AG04450 (cell line): ENCODE data around the gene ABL2. TPM values are rescaled to one million over a fixed set of nuclear protein-coding genes. Genes with fewer than 3 reads are reported as not detected.

ENCODE experiments used
- CTCF ChIA-PET: fragments of 300-600, 350-600 bp; formaldehyde crosslinking; extraction: SDS; loops from one replicate; lab custom pipeline; 2022; ENCODE audit warnings: antibody characterized with exemption, inconsistent platforms; lab: Charles Lee
- POLR2A ChIA-PET: fragments of 350-600 bp; formaldehyde crosslinking; extraction: SDS; loops from one replicate; lab custom pipeline; 2021; ENCODE audit warnings: antibody characterized with exemption, inconsistent platforms; lab: Yijun Ruan, JAX
- DNase-seq: peaks from one replicate; pipeline ENCODE4 v3.0.0-alpha.2; 2011; ENCODE audit warnings: low read depth, low spot score
- H3K27ac ChIP-seq: one replicate; pipeline ENCODE4 v1.5.1; 2012; ENCODE audit warnings: low read depth, low read length, control low read depth
- H3K27me3 ChIP-seq: one replicate; pipeline ENCODE4 v1.6.0; 2012; ENCODE audit warnings: low read length; ENCODE audit not compliant: control insufficient read depth, insufficient read depth
- H3K4me3 ChIP-seq: 2 replicates; pipeline ENCODE4 v1.5.1; 2011; ENCODE audit warnings: mild to moderate bottlenecking, low read depth, low read length, control low read depth
- H3K9me3 ChIP-seq: 2 replicates; pipeline ENCODE4 v1.5.1; 2012; ENCODE audit warnings: low read length; ENCODE audit not compliant: control insufficient read depth, insufficient read depth
- polyA plus RNA-seq: library from polyadenylated mRNA; depleted of rRNA; stranded (reverse); fragments of >200 nt; gene quantifications from 2 replicates; pipeline ENCODE4 v1.2.3, GENCODE V29; 2011
- TF ChIP-seq, protein P1 (sequence below): IDR thresholded peaks from 2 replicates; pipeline ENCODE4 v1.5.1; 2011; ENCODE audit warnings: low read depth, low read length, control low read depth, inconsistent platforms

The ABL2 gene
- polyA plus RNA-seq, 1 experiment: 13.9 TPM

DNA sequence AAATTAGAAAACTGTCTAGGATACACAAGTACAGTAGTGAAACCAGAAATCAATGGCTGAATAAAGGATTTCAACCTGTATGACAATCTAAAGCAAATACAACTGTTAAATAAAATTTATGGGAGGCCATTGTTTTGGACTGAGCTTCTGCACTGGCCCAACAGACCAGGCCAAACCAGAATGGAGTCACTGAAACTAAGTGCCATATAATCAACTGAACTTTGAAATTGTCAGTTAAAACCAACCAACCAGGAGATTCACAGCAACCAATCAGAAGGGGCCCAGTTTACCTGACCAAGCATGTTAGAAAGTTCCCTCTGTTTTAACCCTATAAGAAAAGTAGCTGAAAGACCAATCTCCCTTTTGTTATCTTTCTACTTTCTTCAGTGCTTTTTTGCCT lies 33.6 kb upstream of the ABL2 start:
- Histone ChIP-seq H3K9me3 (no peaks in the 10 kb centered on the region), H3K27ac (no peak overlapping the region), H3K27me3 (peaks cover 3% of the 10 kb centered on the region), H3K4me3 (no peak overlapping the region)
- ChIA-PET CTCF (interaction anchor here (1.1 to 2.5 kb wide), 2 partner anchors 12 to 107 kb away, joined by 3 to 8 read pairs; no protein-coding TSS in a partner anchor), POLR2A (no interaction called here)
- TF ChIP-seq, protein P1, sequence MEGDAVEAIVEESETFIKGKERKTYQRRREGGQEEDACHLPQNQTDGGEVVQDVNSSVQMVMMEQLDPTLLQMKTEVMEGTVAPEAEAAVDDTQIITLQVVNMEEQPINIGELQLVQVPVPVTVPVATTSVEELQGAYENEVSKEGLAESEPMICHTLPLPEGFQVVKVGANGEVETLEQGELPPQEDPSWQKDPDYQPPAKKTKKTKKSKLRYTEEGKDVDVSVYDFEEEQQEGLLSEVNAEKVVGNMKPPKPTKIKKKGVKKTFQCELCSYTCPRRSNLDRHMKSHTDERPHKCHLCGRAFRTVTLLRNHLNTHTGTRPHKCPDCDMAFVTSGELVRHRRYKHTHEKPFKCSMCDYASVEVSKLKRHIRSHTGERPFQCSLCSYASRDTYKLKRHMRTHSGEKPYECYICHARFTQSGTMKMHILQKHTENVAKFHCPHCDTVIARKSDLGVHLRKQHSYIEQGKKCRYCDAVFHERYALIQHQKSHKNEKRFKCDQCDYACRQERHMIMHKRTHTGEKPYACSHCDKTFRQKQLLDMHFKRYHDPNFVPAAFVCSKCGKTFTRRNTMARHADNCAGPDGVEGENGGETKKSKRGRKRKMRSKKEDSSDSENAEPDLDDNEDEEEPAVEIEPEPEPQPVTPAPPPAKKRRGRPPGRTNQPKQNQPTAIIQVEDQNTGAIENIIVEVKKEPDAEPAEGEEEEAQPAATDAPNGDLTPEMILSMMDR: no peak
- DNase-seq: no peak

DNA sequence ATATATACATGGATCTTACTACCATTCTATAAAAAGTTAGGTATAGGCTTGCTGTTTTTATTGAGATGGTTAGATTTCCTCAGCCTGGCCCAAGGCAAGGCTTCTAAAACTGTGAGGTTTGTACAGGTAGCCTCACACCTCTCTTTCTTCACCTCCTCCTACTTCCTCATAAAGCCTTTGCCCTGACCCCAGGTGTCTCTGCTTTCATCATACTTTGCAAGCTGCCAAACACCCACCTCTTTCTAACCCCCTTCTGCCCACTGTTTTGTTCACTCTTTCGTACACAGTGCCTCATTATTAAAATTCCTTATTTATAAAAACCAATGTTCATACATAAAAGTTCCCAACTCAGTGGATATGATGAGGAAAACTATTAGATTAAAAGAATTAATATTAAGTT lies 32.7 kb upstream of the ABL2 start:
- no peak overlapping the region for H3K27ac ChIP-seq
- TF ChIP-seq, protein P1: no peak
- no peak overlapping the region for H3K4me3 ChIP-seq
- CTCF ChIA-PET: interaction anchor here (2.5 kb wide), 1 partner anchor 11 kb away, joined by 8 read pairs; no protein-coding TSS in a partner anchor
- POLR2A ChIA-PET: no interaction called here
- H3K9me3 ChIP-seq: no peaks in the 10 kb centered on the region
- DNase-seq: no peak
- H3K27me3 ChIP-seq: peaks cover 3% of the 10 kb centered on the region

DNA sequence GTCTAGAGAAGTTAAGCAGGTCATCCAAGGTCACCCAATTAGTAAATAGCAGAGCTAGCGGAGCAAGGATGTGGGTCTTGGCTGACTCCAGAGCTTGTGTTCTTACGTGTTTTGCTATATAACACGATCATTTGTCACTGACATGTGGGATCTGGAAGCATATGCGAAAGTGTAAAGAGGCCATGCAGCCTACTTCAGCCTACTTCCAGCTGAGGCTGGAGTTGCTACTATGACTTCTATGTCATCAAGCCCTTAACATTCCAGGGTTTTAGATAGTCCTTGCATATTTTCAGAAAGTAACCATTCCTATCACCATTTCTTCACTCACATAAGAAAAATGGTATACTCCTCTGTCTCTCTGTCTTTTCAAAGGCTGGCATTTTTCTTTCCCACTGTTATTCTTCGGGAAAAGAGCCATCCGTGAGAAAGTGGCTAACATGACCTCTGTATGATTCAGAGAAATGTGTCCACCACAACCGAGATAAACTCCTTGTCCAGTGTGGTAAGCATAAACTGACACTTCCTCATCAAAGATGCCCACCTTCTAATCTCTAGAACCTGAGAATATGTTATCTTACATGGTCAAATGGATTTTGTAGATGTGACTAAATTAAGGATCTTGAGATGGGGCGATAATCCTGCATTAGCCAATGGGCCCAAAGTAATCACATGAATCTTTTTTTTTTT lies 24.0 kb upstream of the ABL2 start:
- peaks cover 3% of the 10 kb centered on the region for H3K27me3 ChIP-seq
- DNase-seq: no peak
- POLR2A ChIA-PET: interaction anchor here (0.6 kb wide), 1 partner anchor 20 kb away, joined by 3 read pairs; no protein-coding TSS in a partner anchor
- H3K9me3 ChIP-seq: no peaks in the 10 kb centered on the region
- H3K4me3 ChIP-seq: no peak overlapping the region
- TF ChIP-seq, protein P1: no peak
- CTCF ChIA-PET: interaction anchor here (0.5 to 4.5 kb wide), 4 partner anchors 23 to 346 kb away, joined by 3 to 123 read pairs (median 6); partner anchors contain the start of gene AXDND1
- no peak overlapping the region for H3K27ac ChIP-seq

DNA sequence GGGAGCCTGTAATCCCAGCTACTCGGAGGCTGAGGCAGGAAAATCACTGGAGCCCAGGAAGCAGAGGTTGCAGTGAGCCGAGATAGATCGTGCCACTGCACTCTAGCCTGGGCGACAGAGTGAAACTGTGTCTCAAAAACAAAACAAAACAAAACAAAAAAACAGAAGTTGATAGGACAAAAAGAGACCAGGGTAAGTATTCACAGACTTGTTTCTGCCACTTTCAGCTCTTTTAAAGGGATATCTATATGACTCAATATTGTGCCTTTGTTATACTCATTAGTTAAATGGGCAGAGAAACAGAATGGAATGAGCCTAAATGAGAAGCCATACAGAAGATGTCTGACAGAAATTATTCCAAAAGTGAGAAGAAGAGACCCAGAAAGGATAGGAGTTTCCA lies 23.1 kb upstream of the ABL2 start:
- TF ChIP-seq, protein P1: no peak
- Histone ChIP-seq H3K27ac (no peak overlapping the region), H3K4me3 (no peak overlapping the region), H3K27me3 (no peaks in the 10 kb centered on the region), H3K9me3 (no peaks in the 10 kb centered on the region)
- no peak for DNase-seq
- POLR2A ChIA-PET: no interaction called here
- CTCF ChIA-PET: interaction anchor here (0.7 to 4.5 kb wide), 9 partner anchors 31 to 347 kb away, joined by 5 to 123 read pairs (median 8); partner anchors contain the start of genes AXDND1 and SOAT1

DNA sequence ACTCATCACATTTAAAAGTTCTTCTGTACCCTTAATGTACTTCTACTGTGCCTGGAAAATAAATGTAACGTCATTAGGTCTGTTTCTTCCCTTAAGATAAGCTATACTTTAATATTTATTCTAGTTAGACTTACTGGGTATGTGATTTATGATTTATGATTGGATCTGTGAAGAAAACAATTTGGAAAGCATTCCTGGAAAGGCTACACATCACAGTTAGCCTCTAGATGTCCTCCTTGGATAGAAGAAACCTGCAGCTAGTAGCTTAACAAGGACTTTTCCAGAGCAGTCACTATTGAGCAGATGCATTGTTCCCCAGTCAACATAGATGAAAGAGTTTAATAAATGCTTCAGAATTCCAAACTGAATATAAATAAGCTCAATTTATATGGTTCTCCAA lies 22.2 kb upstream of the ABL2 start:
- ChIA-PET CTCF (interaction anchor here (0.6 to 4.5 kb wide), 25 partner anchors 9 to 750 kb away, joined by 3 to 123 read pairs (median 5); partner anchors contain the start of genes AXDND1 and SOAT1), POLR2A (no interaction called here)
- H3K27ac ChIP-seq: no peak overlapping the region
- H3K4me3 ChIP-seq: no peak overlapping the region
- no peak for DNase-seq
- TF ChIP-seq, protein P1: peak; percentile 53
- H3K27me3 ChIP-seq: no peaks in the 10 kb centered on the region
- no peaks in the 10 kb centered on the region for H3K9me3 ChIP-seq
